Measurements from ENCODE around the gene EVA1A.

EVA1A gene

GRCh38 chr2:75562513-75562864 is 1.8 kb upstream of the EVA1A start:
- no peak for TF ChIP-seq CTCF (conservative IDR thresholded peaks at IDR 0.05; ENCODE audit: low read length)
- no peak for DNase-seq (ENCODE audit: low read depth)
- H3K4me3 ChIP-seq (ENCODE audit: low read length): no peak overlapping the region

- DNase-seq (ENCODE audit: low read depth): peak; percentile 55
- TF ChIP-seq CTCF (conservative IDR thresholded peaks at IDR 0.05; ENCODE audit: low read length): no peak
- H3K4me3 ChIP-seq (ENCODE audit: low read length): peak overlapping the region; percentile 81
Measured at GRCh38 chr2:75561566-75562512, 1.1 kb upstream of the EVA1A start.

- H3K4me3 ChIP-seq (ENCODE audit: low read length): peak overlapping the region; percentile 81
- peak; percentile 39; the same call in 1 of the 2 replicates for TF ChIP-seq CTCF (conservative IDR thresholded peaks at IDR 0.05; ENCODE audit: low read length)
- DNase-seq (ENCODE audit: low read depth): peak; percentile 41
Measured at GRCh38 chr2:75560022-75560767, 544 bp downstream of the EVA1A start.

- peak; percentile 33 for DNase-seq (ENCODE audit: low read depth)
- H3K4me3 ChIP-seq (ENCODE audit: low read length): peak overlapping the region; percentile 81
- no peak for TF ChIP-seq CTCF (conservative IDR thresholded peaks at IDR 0.05; ENCODE audit: low read length)
Measured at GRCh38 chr2:75559680-75560021, 1.1 kb downstream of the EVA1A start.

- H3K4me3 ChIP-seq (ENCODE audit: low read length): peak overlapping the region; percentile 81
- TF ChIP-seq CTCF (conservative IDR thresholded peaks at IDR 0.05; ENCODE audit: low read length): no peak
- DNase-seq (ENCODE audit: low read depth): peak; percentile 90
Measured at GRCh38 chr2:75558786-75559679, 1.7 kb downstream of the EVA1A start.

GRCh38 chr2:75558136-75558535 is 2.6 kb downstream of the EVA1A start:
- H3K4me3 ChIP-seq (ENCODE audit: low read length): no peak overlapping the region; the same call in 1 of the 2 replicates
- no peak for TF ChIP-seq CTCF (conservative IDR thresholded peaks at IDR 0.05; ENCODE audit: low read length)

More at GRCh38 chr2:75558136-75558535, 2.6 kb downstream of the EVA1A start:
- DNase-seq (ENCODE audit: low read depth): no peak
